Measurements from ENCODE around the gene MAP7D1.
"Not testable (repeated sequence)": the region's sequence is repeated elsewhere in the genome, so short reads cannot be mapped to it uniquely, and the experiment has no call there.

MAP7D1 gene

GRCh38 chr1:36222481-36223380 lies 66.8 kb downstream of the MAP7D1 start:
- Mint-ChIP-seq H3K36me3 (peaks cover 22% of the 10 kb centered on the region), H3K4me1 (peaks cover 35% of the 10 kb centered on the region), H3K27ac (peak overlapping the region; percentile 100), H3K4me3 (peak overlapping the region; percentile 97), H3K9me3 (no peaks in the 10 kb centered on the region), H3K27me3 (peaks cover 3% of the 10 kb centered on the region)
- CTCF ChIA-PET: interaction anchor here (0.5 to 1.8 kb wide), 4 partner anchors 31 to 73 kb away, joined by 3 to 6 read pairs (median 4); no protein-coding TSS in a partner anchor
- DNase-seq: no peak

- Mint-ChIP-seq H3K36me3 (peaks cover 22% of the 10 kb centered on the region), H3K4me3 (peak overlapping the region; percentile 97), H3K27me3 (peaks cover 3% of the 10 kb centered on the region), H3K27ac (peak overlapping the region; percentile 100), H3K9me3 (no peaks in the 10 kb centered on the region), H3K4me1 (peaks cover 38% of the 10 kb centered on the region)
- DNase-seq: no peak
- CTCF ChIA-PET: interaction anchor here (0.5 to 1.8 kb wide), 4 partner anchors 32 to 74 kb away, joined by 3 to 6 read pairs (median 4); no protein-coding TSS in a partner anchor
Measured at GRCh38 chr1:36223381-36223995, 67.5 kb downstream of the MAP7D1 start.

GRCh38 chr1:36223996-36224536 lies 68.1 kb downstream of the MAP7D1 start, which contains the start of gene THRAP3:
THRAP3 (plus strand) TSS chr1:36224443; CDS start chr1:36282564, 58,121 bp downstream.
- CTCF ChIA-PET: interaction anchor here (0.8 to 1.8 kb wide), 4 partner anchors 36 to 75 kb away, joined by 3 to 6 read pairs (median 4); partner anchors contain the start of gene TRAPPC3
- Mint-ChIP-seq H3K36me3 (peaks cover 22% of the 10 kb centered on the region), H3K4me1 (peaks cover 39% of the 10 kb centered on the region), H3K27ac (peak within 1 kb of the TSS; percentile 100), H3K4me3 (peak within 1 kb of the TSS; percentile 97), H3K9me3 (no peaks in the 10 kb centered on the region), H3K27me3 (peaks cover 3% of the 10 kb centered on the region)
- DNase-seq: peak; percentile 100

GRCh38 chr1:36224537-36225282 lies 68.8 kb downstream of the MAP7D1 start:
- Mint-ChIP-seq H3K4me1 (peaks cover 39% of the 10 kb centered on the region), H3K9me3 (no peaks in the 10 kb centered on the region), H3K27me3 (no peaks in the 10 kb centered on the region), H3K4me3 (peak overlapping the region; percentile 97), H3K27ac (peak overlapping the region; percentile 100), H3K36me3 (peaks cover 22% of the 10 kb centered on the region)
- no peak for DNase-seq
- CTCF ChIA-PET: interaction anchor here (0.8 to 1.8 kb wide), 3 partner anchors 37 to 76 kb away, joined by 3 to 6 read pairs (median 6); partner anchors contain the start of gene TRAPPC3

- Mint-ChIP-seq H3K4me3 (peak overlapping the region; percentile 97), H3K4me1 (peaks cover 39% of the 10 kb centered on the region), H3K27me3 (no peaks in the 10 kb centered on the region), H3K9me3 (no peaks in the 10 kb centered on the region), H3K27ac (peak overlapping the region; percentile 100), H3K36me3 (peaks cover 22% of the 10 kb centered on the region)
- CTCF ChIA-PET: no interaction called here
- no peak for DNase-seq
Measured at GRCh38 chr1:36225283-36225899, 69.4 kb downstream of the MAP7D1 start.

GRCh38 chr1:36230279-36230678 lies 74.3 kb downstream of the MAP7D1 start:
- H3K9me3 Mint-ChIP-seq, CTCF ChIA-PET, H3K4me3 Mint-ChIP-seq, H3K27me3 Mint-ChIP-seq, H3K27ac Mint-ChIP-seq, DNase-seq: not testable (repeated sequence)
- Mint-ChIP-seq H3K4me1 (peaks cover 34% of the 10 kb centered on the region), H3K36me3 (peaks cover 33% of the 10 kb centered on the region)

Measured in activated naive CD4-positive, alpha-beta T cell treated with anti-CD3 and anti-CD28 coated beads, Interleukin-2, amount 10 ng/mL, durations not matched to agents 7 days and 5 days (primary cell).